Tibial nerve (tissue), 4 donors: Measurements from ENCODE around the gene CCDC24. TPM values are rescaled to one million over a fixed set of nuclear protein-coding genes. Genes with fewer than 3 reads are reported as not detected.

Experiments
- DNase-seq, 2 donors: peaks; one replicate each; pipeline ENCODE4 v3.0.0-alpha.2; 2019; ENCODE audit warnings: low spot score in 2 of 2
- H3K27ac ChIP-seq, 4 donors: fragments of 200-600 bp; sonication (generic) in 3 of 4; one replicate each; pipeline ENCODE4 v1.5.1; 2017 to 2019; ENCODE audit warnings: mild to moderate bottlenecking in 1 of 4
- H3K27me3 ChIP-seq, 2 donors: fragments of 200-600 bp; sonication (generic) in 1 of 2; one replicate each; pipeline versions ENCODE4 v1.5.1 to v1.6.0; 2017 to 2019
- H3K36me3 ChIP-seq, 3 donors: fragments of 200-600 bp; sonication (generic); one replicate each; pipeline ENCODE4 v1.5.1; 2018 to 2019
- H3K4me1 ChIP-seq, 4 donors: fragments of 200-600 bp; sonication (generic) in 3 of 4; one replicate each; pipeline ENCODE4 v1.5.1; 2017 to 2019
- H3K4me3 ChIP-seq, 4 donors: fragments of 200-600 bp; sonication (generic) in 3 of 4; one replicate each; pipeline ENCODE4 v1.5.1; 2017 to 2019; ENCODE audit warnings: mild to moderate bottlenecking in 1 of 4, moderate library complexity in 1 of 4
- H3K9me3 ChIP-seq, 4 donors: fragments of 200-600 bp; sonication (generic) in 3 of 4; one replicate each; pipeline ENCODE4 v1.5.1; 2017 to 2019
- CTCF ChIP-seq, 5 experiments: fragments of 200-600 bp in 3 of 5; fragments of 450-650 bp in 2 of 5; sonication (generic) in 3 of 5; IDR thresholded peaks; one replicate each; pipeline ENCODE4 v1.5.1; 2016 to 2019; ENCODE audit warnings: antibody characterized with exemption in 5 of 5, mild to moderate bottlenecking in 3 of 5, moderate library complexity in 2 of 5
- EP300 ChIP-seq, 2 donors: sonication (generic); formaldehyde crosslinking; IDR thresholded peaks; one replicate each; pipeline ENCODE4 v1.6.1; 2017; ENCODE audit warnings: antibody characterized with exemption in 2 of 2, mild to moderate bottlenecking in 1 of 2
- POLR2A ChIP-seq, 2 donors: fragments of 450-650 bp; IDR thresholded peaks; one replicate each; pipeline ENCODE4 v1.6.1; 2017; ENCODE audit warnings: antibody characterized with exemption in 2 of 2, mild to moderate bottlenecking in 2 of 2, moderate library complexity in 2 of 2
- WGBS, 2 donors: methylation state at CpG; one replicate each; pipeline ENCODE4 v1.1.5; 2018; 5-methylcytosine and 5-hydroxymethylcytosine counted together
- total RNA-seq, 4 donors: library from RNA; depleted of rRNA; stranded (reverse); fragments of >200 nt; gene quantifications; one replicate each; pipeline ENCODE4 v1.1.0, GENCODE V29; 2016

The CCDC24 gene
- total RNA-seq, 4 donors from 2014 or later = 5.4 to 18.8 (median 8.9) TPM

GRCh38 chr1:43963006-43963405 lies 28.4 kb upstream of the CCDC24 start:
- peak overlapping the region in 1 of 4 donors; percentile 18 for H3K27ac ChIP-seq
- no peak for TF ChIP-seq POLR2A (IDR thresholded peaks at IDR 0.05)
- TF ChIP-seq EP300 (IDR thresholded peaks at IDR 0.05) = no peak
- TF ChIP-seq CTCF (IDR thresholded peaks at IDR 0.05) = no peak
- DNase-seq = no peak
- 88 to 96% methylated on average over 2 to 3 of the region's 3 CpGs for WGBS, 2 donors
- H3K36me3 ChIP-seq = peaks cover 0 to 93% (median under 1%) of the 10 kb centered on the region in 3 donors
- peaks cover 0 to 7% (median 0%) of the 10 kb centered on the region in 4 donors for H3K4me1 ChIP-seq
- H3K9me3 ChIP-seq = no peaks in the 10 kb centered on the region
- H3K27me3 ChIP-seq = no peaks in the 10 kb centered on the region
- H3K4me3 ChIP-seq = no peak overlapping the region

- Histone ChIP-seq H3K27ac (no peak overlapping the region), H3K4me1 (no peaks in the 10 kb centered on the region), H3K36me3 (peaks cover 0 to 84% (median 0%) of the 10 kb centered on the region in 3 donors), H3K9me3 (no peaks in the 10 kb centered on the region), H3K27me3 (no peaks in the 10 kb centered on the region), H3K4me3 (no peak overlapping the region)
- 67 to 73% methylated on average over 5 of the region's 5 CpGs for WGBS, 2 donors
- no peak for DNase-seq
- no peak for TF ChIP-seq EP300 (IDR thresholded peaks at IDR 0.05)
- TF ChIP-seq POLR2A (IDR thresholded peaks at IDR 0.05) = no peak
- no peak for TF ChIP-seq CTCF (IDR thresholded peaks at IDR 0.05)
These were observed 27.5 kb upstream of the CCDC24 start for GRCh38 chr1:43963890-43964289.

DNA sequence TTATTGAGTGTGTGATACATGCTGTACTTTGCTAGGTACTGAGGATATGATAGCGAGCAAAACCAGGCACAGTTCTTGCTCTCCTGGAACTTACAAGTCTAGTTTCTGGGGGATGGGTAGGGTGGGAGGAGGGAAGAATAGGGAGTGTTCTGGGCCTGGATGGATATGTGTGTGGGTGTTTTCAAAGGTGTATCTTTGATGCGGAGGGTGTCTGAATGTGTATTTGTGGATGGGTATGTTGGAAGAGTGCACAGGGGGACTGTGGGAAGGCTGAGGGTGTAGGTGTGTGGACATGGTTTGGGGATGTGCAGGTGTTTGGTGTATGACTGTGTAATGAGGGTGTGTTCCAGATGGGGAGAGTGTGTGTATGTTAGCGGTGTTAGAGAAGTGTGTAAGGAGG lies 26.1 kb upstream of the CCDC24 start:
- 94 to 97% methylated on average over 3 of the region's 3 CpGs for WGBS, 2 donors
- TF ChIP-seq CTCF (IDR thresholded peaks at IDR 0.05) (no peak), POLR2A (IDR thresholded peaks at IDR 0.05) (no peak), EP300 (IDR thresholded peaks at IDR 0.05) (no peak)
- H3K4me3 ChIP-seq = no peak overlapping the region
- H3K27me3 ChIP-seq = no peaks in the 10 kb centered on the region
- peaks cover 0 to 8% (median 1%) of the 10 kb centered on the region in 4 donors for H3K4me1 ChIP-seq
- H3K36me3 ChIP-seq = peaks cover 0 to 70% (median 0%) of the 10 kb centered on the region in 3 donors
- H3K27ac ChIP-seq = no peak overlapping the region
- no peak for DNase-seq
- H3K9me3 ChIP-seq = no peaks in the 10 kb centered on the region

DNA sequence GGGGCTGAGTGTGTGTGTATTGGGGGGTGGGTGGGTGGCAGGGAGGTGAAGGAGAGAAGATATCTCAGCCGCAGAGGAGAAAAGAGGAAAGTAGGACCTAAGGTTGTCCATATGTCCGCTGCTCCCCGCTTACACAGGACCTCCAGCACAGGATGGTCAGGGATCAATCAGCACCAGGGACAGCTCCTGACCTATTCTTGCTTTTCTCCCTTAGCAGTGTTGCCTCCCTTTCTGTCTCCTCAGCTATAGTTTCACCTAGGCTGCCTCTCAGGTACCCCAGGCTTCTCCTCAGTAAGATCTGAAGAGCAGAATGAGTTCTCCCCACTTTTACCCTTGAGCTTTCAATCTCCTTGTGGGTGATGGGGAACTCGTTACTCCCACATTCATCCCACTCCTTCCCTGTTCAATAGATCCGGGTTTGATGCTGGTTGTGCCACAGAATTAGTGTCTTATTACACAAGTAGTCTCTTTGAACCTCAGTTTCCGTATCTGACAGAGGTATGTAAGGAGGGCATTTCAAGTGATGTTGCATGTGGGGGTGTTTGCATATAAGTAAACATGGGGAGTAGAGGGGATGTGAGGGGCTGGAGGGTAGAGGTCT lies 23.0 kb upstream of the CCDC24 start:
- Histone ChIP-seq H3K36me3 (peaks cover 0 to 59% (median 0%) of the 10 kb centered on the region in 3 donors), H3K9me3 (no peaks in the 10 kb centered on the region), H3K4me1 (peaks cover 3 to 23% (median 8%) of the 10 kb centered on the region in 4 donors), H3K4me3 (no peak overlapping the region), H3K27me3 (no peaks in the 10 kb centered on the region), H3K27ac (no peak overlapping the region)
- TF ChIP-seq EP300 (IDR thresholded peaks at IDR 0.05) (no peak), POLR2A (IDR thresholded peaks at IDR 0.05) (no peak), CTCF (IDR thresholded peaks at IDR 0.05) (no peak)
- DNase-seq = no peak
- 86% methylated on average over 6 of the region's 6 CpGs for WGBS, 2 donors

GRCh38 chr1:43969416-43969745 lies 22.0 kb upstream of the CCDC24 start:
- H3K4me1 ChIP-seq = peaks cover 3 to 29% (median 10%) of the 10 kb centered on the region in 4 donors
- H3K9me3 ChIP-seq = no peaks in the 10 kb centered on the region
- no peaks in the 10 kb centered on the region for H3K27me3 ChIP-seq
- no peak for DNase-seq
- WGBS, 2 donors = 56 to 59% methylated on average over 7 of the region's 7 CpGs
- TF ChIP-seq POLR2A (IDR thresholded peaks at IDR 0.05) = no peak
- TF ChIP-seq EP300 (IDR thresholded peaks at IDR 0.05) = no peak
- no peak for TF ChIP-seq CTCF (IDR thresholded peaks at IDR 0.05)
- H3K4me3 ChIP-seq = peak overlapping the region in 3 of 4 donors; percentile 71 to 88 (median 88)
- H3K27ac ChIP-seq = no peak overlapping the region
- H3K36me3 ChIP-seq = peaks cover 0 to 50% (median 0%) of the 10 kb centered on the region in 3 donors
